ENCODE measurements around the gene INO80B. TPM values are rescaled to one million over a fixed set of nuclear protein-coding genes. Genes with fewer than 3 reads are reported as not detected.

The INO80B gene
- total RNA-seq, 1 experiment from 2014 or later: 34.2 TPM

DNA sequence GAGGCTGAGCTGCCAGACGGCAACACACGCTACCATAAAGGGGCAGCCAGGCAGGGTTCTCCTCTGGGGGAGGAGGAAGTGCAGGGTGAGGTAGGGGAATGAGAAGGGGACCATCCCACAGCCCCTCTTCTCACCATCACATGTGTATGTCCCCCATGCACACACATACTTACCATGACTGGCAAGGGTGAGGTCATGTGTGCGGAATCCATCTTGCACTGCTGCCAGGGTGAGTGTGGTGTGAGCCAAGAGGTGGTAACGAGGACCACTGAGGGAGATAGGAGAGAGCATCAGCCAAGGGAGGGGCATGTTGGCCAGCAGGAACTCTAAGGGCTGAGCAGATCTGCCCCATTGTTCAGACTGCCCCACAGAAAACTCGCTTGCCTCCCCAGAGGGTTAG is 26.2 kb upstream of the INO80B start:
- Histone ChIP-seq H3K9me3 (ENCODE audit: insufficient read depth, low read depth) (no peaks in the 10 kb centered on the region), H3K9me2 (ENCODE audit: insufficient read depth) (no peaks in the 10 kb centered on the region), H2AFZ (no peak overlapping the region), H3K27ac (no peak overlapping the region), H3F3A (ENCODE audit: insufficient read depth, low read depth) (peaks cover 18% of the 10 kb centered on the region; the same call in 1 of the 2 replicates), H3K36me3 (ENCODE audit: low read depth) (peaks cover 35% of the 10 kb centered on the region), H3K4me2 (no peak overlapping the region), H3K79me2 (ENCODE audit: low read depth) (no peaks in the 10 kb centered on the region; the same call in 1 of the 2 replicates), H3K27me3 (ENCODE audit: insufficient read depth, low read depth) (no peaks in the 10 kb centered on the region), H3K4me3 (no peak overlapping the region), H4K20me1 (ENCODE audit: insufficient read depth) (peaks cover 8% of the 10 kb centered on the region; the same call in 1 of the 2 replicates), H3K4me1 (replicated peaks; ENCODE audit: insufficient read depth) (no peaks in the 10 kb centered on the region)
- no peak for DNase-seq
- BruUV-seq (replicated peaks): no TSS peak
- intact Hi-C loops (cut with micrococcal nuclease; ENCODE audit: unreplicated experiment): no loop called here
- POLR2A ChIA-PET (ENCODE audit: unreplicated experiment): no interaction called here
- no peak for TF ChIP-seq EZH2 (IDR thresholded peaks at IDR 0.05; ENCODE audit: low read depth)
- TF ChIP-seq, protein P1, sequence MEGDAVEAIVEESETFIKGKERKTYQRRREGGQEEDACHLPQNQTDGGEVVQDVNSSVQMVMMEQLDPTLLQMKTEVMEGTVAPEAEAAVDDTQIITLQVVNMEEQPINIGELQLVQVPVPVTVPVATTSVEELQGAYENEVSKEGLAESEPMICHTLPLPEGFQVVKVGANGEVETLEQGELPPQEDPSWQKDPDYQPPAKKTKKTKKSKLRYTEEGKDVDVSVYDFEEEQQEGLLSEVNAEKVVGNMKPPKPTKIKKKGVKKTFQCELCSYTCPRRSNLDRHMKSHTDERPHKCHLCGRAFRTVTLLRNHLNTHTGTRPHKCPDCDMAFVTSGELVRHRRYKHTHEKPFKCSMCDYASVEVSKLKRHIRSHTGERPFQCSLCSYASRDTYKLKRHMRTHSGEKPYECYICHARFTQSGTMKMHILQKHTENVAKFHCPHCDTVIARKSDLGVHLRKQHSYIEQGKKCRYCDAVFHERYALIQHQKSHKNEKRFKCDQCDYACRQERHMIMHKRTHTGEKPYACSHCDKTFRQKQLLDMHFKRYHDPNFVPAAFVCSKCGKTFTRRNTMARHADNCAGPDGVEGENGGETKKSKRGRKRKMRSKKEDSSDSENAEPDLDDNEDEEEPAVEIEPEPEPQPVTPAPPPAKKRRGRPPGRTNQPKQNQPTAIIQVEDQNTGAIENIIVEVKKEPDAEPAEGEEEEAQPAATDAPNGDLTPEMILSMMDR (conservative IDR thresholded peaks at IDR 0.05): no peak
- CTCF ChIA-PET: no interaction called here

DNA sequence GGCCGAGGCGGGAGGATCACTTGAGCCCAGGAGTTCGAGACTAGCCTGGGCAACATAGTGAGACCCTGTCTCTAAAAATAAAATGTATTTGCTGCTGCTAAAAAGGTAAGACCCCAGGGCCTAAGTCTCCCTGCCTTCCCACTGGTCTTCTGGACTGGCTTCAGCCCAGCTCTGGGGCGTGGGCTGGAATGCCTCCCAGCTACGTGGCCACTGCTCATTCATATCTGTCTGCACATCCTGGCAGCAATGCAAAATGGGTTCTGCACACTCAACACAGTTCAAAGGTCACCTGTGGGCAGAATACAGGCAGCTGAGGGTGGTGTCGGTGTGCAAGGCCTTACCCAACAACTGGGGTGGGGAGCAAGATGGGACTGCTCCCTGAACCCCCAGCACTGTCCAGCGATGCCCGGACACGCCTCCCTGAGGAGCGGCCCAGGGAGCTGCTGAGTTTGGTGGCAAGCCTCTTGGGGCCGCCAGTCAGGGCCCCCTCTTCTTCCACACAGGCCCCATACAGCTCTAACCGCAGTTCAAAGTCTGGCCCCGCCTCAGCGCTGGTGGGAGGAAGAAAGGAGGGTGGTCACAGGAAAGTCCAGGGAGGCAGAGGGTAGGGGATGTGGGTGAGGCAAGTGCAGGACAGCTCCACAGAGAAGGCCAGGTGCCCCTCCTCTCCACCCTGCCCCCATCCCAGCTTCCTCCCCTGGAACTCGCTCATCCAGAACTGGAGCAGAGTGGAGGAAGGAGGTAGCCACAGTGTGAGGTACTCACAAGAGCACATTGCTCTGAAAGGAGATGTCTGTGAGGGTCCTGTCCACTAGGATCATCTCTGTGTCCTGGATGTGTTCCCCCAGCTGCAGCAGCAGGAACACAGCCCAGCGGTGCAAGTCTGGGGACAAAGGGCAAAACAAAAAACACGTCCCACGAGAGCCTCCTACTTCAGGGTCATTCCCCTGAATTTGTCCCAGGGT is 25.1 kb upstream of the INO80B start:
- H3K4me3 ChIP-seq: no peak overlapping the region
- no peak overlapping the region for H3K4me2 ChIP-seq
- no peak overlapping the region for H2AFZ ChIP-seq
- TF ChIP-seq EZH2 (IDR thresholded peaks at IDR 0.05; ENCODE audit: low read depth): no peak
- TF ChIP-seq, protein P1 (conservative IDR thresholded peaks at IDR 0.05): no peak
- ChIA-PET CTCF (no interaction called here), POLR2A (ENCODE audit: unreplicated experiment) (no interaction called here)
- no peaks in the 10 kb centered on the region for H3K9me3 ChIP-seq (ENCODE audit: insufficient read depth, low read depth)
- no TSS peak for BruUV-seq (replicated peaks)
- peaks cover under 1% of the 10 kb centered on the region; the same call in 1 of the 2 replicates for H3K79me2 ChIP-seq (ENCODE audit: low read depth)
- H3F3A ChIP-seq (ENCODE audit: insufficient read depth, low read depth): peaks cover 7% of the 10 kb centered on the region; the same call in 1 of the 2 replicates
- H3K36me3 ChIP-seq (ENCODE audit: low read depth): peaks cover 35% of the 10 kb centered on the region
- H4K20me1 ChIP-seq (ENCODE audit: insufficient read depth): peaks cover 9% of the 10 kb centered on the region; the same call in 1 of the 2 replicates
- H3K27ac ChIP-seq: no peak overlapping the region
- intact Hi-C loops (cut with micrococcal nuclease; ENCODE audit: unreplicated experiment): no loop called here
- no peaks in the 10 kb centered on the region for H3K4me1 ChIP-seq (replicated peaks; ENCODE audit: insufficient read depth)
- no peaks in the 10 kb centered on the region for H3K9me2 ChIP-seq (ENCODE audit: insufficient read depth)
- no peaks in the 10 kb centered on the region for H3K27me3 ChIP-seq (ENCODE audit: insufficient read depth, low read depth)
- no peak for DNase-seq

DNA sequence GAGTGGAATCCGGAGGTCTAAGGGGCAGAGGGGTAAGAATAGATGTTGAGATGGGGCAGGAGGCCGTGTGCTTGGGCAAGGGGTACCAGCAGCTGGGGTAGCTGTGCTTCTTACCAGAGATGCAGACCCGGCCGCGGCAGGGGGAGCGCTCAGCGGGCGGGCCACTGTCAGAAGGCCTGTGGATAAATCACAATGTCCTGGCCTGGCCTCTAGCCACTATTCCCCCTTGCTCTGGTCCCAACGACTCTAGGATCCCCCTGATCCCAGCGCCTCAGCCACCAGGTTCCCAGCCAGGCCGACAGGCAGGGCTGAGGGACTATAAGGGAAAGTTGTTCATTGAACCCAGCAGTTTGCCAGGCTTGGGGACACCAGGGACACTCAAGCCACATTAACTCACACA is 24.4 kb upstream of the INO80B start:
- peaks cover 16% of the 10 kb centered on the region for H4K20me1 ChIP-seq (ENCODE audit: insufficient read depth)
- intact Hi-C loops (cut with micrococcal nuclease; ENCODE audit: unreplicated experiment): no loop called here
- no peak overlapping the region for H3K4me2 ChIP-seq
- no peaks in the 10 kb centered on the region for H3K9me2 ChIP-seq (ENCODE audit: insufficient read depth)
- POLR2A ChIA-PET (ENCODE audit: unreplicated experiment): no interaction called here
- H3F3A ChIP-seq (ENCODE audit: insufficient read depth, low read depth): no peaks in the 10 kb centered on the region; the same call in 1 of the 2 replicates
- TF ChIP-seq, protein P1 (conservative IDR thresholded peaks at IDR 0.05): no peak
- no peak for TF ChIP-seq EZH2 (IDR thresholded peaks at IDR 0.05; ENCODE audit: low read depth)
- no peaks in the 10 kb centered on the region for H3K9me3 ChIP-seq (ENCODE audit: insufficient read depth, low read depth)
- no peak overlapping the region for H2AFZ ChIP-seq
- DNase-seq: no peak
- H3K36me3 ChIP-seq (ENCODE audit: low read depth): peaks cover 35% of the 10 kb centered on the region
- no peaks in the 10 kb centered on the region for H3K4me1 ChIP-seq (replicated peaks; ENCODE audit: insufficient read depth)
- H3K4me3 ChIP-seq: no peak overlapping the region
- no TSS peak for BruUV-seq (replicated peaks)
- no peaks in the 10 kb centered on the region for H3K27me3 ChIP-seq (ENCODE audit: insufficient read depth, low read depth)
- no peak overlapping the region for H3K27ac ChIP-seq
- H3K79me2 ChIP-seq (ENCODE audit: low read depth): peaks cover 8% of the 10 kb centered on the region; the same call in 1 of the 2 replicates
- CTCF ChIA-PET: no interaction called here

All from PC-9 (cell line).